CD4-positive, alpha-beta T cell treated with Interleukin-2 at 100 ng/mL for 4 hours (primary cell): Measurements from ENCODE around the gene HCRTR1.

Source experiments
- DNase-seq: peaks from one replicate; pipeline ENCODE4 v3.0.0-alpha.2; 2020; ENCODE audit warnings: low spot score

HCRTR1 gene

DNA sequence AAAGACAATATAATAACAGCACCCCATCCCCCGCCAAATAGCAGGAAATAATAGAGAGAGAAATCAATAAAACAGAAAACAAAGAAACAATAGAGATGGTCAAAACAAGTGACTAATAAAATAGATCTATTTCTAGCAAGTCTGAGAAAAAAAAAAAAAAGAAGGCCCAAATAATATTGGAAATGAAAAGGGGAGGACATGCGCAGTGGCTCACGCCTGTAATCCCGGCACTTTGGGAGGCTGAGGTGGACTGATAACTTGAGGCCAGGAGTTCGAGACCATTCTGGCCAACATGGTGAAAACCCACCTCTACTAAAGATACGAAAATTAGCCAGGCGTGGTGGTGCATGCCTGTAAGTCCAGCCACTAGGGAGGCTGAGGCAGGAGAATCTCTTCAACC is 18.5 kb upstream of the HCRTR1 start:
- DNase-seq, result no peak

DNA sequence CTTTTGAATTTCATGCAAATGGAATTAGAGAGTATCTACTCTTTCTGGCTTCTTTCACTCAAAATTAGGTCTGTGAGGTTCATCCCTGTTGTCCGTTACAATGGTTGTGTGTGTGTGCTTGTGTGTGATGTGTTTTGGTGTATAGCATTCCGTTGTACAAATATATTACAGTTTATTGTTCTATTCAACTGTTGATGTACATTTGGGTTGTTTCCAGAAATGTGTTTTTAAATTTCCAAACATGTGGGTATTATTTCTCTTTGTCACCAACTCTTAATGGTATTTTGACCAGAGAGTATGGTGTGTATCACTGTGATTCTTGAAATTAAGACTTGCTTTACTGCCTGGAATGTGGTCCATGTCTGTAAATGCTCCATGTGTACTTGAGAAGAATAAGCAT is 16.8 kb upstream of the HCRTR1 start:
- no peak for DNase-seq

- DNase-seq, result no peak
Observed at GRCh38 chr1:31602081-31602480, 15.4 kb upstream of the HCRTR1 start.

- DNase-seq, result peak; percentile 4
Observed at GRCh38 chr1:31605908-31606427, 11.5 kb upstream of the HCRTR1 start.

DNA sequence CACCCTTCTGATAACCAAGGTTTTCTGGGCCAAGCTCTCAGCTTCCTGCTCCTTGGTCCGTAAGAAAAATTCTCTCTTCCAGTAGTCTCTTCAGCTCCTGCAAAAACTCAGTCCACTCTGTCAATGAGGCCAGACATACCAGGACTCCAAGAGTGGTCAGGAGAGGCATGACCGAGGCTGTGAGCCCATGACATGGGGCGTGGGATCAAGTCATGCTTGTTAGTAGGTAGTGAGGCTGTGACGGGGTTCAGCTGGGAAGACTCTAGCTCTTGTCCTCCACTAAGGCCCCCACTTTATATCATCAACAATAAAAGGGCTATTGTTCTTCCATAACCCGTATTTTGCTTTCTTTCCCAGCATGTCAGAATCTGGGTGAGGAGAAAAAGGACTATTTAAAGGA is 10.1 kb upstream of the HCRTR1 start:
- DNase-seq, result no peak

GRCh38 chr1:31609514-31610118 is 7.9 kb upstream of the HCRTR1 start:
- DNase-seq, result no peak

DNA sequence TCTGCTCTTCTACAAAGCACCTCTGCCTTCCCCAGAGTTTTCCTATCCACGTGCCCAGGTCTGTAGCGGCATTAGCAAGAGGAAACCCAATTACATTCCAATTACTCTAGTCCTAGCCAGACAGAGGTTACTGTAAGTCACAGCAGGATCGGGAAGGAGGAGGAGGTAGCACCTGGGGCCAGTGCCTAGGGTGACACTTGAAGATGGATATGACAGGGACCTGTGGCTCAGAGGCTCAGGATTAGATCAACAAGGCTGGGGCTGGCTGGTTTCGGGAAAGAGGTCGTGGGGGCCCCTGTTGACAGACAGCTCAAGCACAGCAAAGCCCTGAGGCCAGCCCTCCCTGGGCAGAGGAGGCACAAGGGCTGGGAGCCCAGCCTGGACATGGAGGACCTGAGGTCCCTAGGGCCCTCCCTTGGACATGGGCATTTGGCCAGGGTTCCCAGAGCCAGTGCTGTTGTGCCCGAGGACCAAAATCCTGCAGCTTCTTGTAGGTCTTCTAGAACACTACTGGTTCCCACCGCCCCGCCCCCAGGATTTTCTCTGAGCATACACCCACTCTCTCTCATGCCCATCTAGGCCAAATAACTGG is 3.0 kb upstream of the HCRTR1 start:
- no peak for DNase-seq

DNA sequence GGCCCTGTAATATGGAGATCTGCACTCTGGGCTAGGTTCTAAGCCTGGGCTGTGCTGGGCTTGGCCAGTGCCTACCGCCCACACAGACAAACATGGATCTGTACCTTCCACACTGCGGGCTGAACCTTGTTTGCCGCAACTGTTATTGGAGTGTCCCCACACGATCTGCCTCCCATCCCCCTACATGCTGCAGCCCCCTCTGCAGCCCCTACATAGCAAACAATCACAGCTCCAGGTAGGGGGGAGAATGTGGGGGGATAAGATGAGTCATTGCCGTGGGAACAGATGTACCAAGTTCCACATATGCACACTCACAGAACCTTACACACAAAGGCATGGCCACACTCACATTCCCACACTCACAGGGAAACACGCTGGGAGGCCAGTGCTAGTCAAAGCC is 2.1 kb upstream of the HCRTR1 start:
- no peak for DNase-seq

GRCh38 chr1:31615939-31616338 is 1.6 kb upstream of the HCRTR1 start:
- DNase-seq, result no peak

- DNase-seq, result peak; percentile 19
Observed at GRCh38 chr1:31617916-31618746, 642 bp downstream of the HCRTR1 start.

- no peak for DNase-seq
Observed at GRCh38 chr1:31618916-31619846, 1.7 kb downstream of the HCRTR1 start.

GRCh38 chr1:31620631-31621497 is 3.4 kb downstream of the HCRTR1 start:
- DNase-seq, result no peak

DNA sequence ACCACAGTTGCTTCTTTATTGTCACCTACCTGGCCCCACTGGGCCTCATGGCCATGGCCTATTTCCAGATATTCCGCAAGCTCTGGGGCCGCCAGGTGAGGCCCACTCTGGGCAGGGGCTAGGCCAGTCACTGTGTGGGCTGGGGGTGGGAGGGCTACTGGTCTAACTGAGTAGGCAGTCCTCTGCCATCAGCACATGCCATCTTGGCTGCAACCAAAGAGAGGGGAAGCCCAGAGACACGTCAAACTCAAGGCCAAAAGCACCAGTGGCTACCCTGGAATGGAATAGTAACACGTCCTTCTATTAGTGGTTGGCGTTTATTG is 4.0 kb downstream of the HCRTR1 start:
- no peak for DNase-seq

GRCh38 chr1:31621847-31622730 is 4.6 kb downstream of the HCRTR1 start:
- no peak for DNase-seq

DNA sequence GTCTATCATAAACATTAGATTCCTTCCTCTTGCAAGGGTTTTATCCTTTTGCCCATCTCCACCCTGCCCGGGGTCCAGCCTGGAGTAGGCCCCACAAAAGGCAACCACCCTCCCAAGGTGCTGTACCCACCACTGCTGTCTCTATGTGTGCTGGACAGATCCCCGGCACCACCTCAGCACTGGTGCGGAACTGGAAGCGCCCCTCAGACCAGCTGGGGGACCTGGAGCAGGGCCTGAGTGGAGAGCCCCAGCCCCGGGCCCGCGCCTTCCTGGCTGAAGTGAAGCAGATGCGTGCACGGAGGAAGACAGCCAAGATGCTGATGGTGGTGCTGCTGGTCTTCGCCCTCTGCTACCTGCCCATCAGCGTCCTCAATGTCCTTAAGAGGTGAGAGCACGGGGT is 5.9 kb downstream of the HCRTR1 start:
- DNase-seq, result no peak

GRCh38 chr1:31624309-31624708 is 6.8 kb downstream of the HCRTR1 start:
- no peak for DNase-seq

DNA sequence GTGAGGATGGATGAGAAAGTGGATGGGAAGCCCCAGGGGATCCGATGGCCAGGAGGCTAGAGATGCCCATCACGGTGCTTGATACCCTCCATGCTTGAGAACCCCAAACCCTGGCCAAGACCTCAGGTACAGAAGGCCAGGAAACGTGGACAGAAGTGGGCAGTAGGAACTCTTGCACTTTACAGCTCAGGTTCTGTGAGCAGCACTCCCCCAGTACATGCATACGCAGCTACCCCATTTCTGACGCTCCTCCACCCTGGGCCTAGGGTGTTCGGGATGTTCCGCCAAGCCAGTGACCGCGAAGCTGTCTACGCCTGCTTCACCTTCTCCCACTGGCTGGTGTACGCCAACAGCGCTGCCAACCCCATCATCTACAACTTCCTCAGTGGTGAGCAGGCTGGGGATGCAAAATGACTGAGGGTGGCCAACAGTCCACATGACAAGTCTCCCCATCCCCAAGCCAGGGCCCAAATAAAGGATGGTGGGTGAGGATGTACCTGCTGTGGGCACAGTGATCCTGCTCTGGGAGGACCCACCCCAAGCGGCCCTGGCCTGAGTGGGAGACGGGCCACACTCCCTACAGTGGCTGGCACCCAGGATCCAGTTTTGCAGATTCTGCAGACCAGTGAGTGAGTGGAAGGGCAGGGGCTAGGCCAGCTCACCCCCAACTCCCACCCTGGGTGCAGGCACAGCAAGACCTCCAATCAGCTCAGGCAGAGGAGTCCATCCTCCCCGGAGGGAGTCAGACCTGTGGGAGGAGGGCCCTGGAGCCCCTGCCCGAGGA is 7.4 kb downstream of the HCRTR1 start:
- no peak for DNase-seq

GRCh38 chr1:31625561-31626222 is 8.2 kb downstream of the HCRTR1 start:
- no peak for DNase-seq
